Hematopoietic multipotent progenitor cell (in vitro differentiated cells): ENCODE data around the gene ADAMTSL5. TPM values are rescaled to one million over a fixed set of nuclear protein-coding genes. Genes with fewer than 3 reads are reported as not detected.
"Not testable (repeated sequence)": the region's sequence is repeated elsewhere in the genome, so short reads cannot be mapped to it uniquely, and the experiment has no call there.

Source experiments
- DNase-seq, 3 donors: peaks; one replicate each; pipeline ENCODE4 v3.0.0-alpha.2; 2011 to 2015; ENCODE audit warnings: low read depth in 2 of 3, low spot score in 2 of 3
- total RNA-seq: library from RNA; depleted of rRNA; stranded (reverse); fragments of >200 nt; gene quantifications from one replicate; pipeline ENCODE4 v1.2.3, GENCODE V29; 2012

The ADAMTSL5 gene
- not detected for total RNA-seq

GRCh38 chr19:1512671-1513498 is at the start of gene ADAMTSL5:
Gene ADAMTSL5, minus strand, starts transcription at chr19:1513019. Its CDS starts 2,076 bp downstream, at chr19:1510943.
- DNase-seq = no peak

DNA sequence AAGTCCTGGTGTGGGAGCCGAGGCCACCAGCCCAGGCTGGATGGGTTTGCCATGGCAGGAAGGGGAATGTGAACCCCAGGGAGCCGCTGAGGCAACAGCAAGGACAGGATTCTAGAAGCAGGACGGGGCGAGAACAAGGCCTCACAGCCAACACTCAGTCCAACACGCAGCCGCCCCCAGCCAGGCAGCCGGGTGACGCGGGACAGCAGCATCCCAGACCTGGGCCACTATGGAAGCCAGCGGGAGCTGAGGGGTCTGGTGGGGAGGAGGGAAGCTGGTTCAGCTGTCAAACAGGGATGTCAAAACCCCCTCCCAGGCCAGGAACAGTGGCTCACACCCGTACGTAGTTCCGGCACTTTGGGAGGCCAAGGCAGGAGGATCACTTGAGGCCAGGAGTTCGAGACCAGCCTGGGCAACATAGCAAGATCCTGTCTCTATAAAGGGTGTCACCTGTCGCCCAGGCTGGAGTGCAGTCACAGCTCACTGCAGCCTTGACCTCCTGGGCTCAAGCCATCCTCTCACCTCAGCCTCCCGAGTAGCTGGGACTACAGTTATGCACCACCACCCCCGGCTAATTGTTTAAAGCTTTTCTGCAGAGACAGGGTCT is 48.5 kb upstream of the ADAMTSL5 start:
- no peak for DNase-seq

DNA sequence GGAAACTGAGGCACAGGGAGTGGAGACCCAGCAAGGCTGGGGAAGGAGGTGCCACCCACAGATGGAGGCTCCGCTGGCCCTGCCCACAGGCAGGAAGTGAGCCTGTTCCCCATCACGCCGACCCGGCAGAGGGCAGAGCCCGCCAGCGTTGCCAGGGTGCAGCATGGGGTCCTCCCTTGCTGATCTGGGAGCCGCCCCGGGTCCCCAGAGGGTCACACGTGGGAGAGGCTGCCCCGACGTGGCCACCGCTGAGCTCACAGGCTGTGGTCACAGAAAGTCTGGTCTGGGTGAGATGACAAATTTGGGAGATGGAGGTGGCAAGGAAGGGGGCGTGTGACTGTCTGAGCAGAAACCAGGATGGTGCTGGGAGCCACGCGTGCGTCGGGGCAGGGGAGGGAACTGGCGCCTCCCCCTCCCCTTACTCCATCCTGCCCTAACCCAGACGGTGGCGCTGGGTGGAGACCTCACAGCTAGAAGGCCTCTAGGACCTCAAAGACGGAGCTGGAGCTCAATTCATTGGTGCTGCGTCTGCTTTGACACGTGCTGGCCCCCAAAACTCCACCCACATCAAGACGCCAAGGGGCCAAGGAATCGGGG is 47.6 kb upstream of the ADAMTSL5 start:
- DNase-seq = peak in 2 of 3 donors; percentile 23 to 42

DNA sequence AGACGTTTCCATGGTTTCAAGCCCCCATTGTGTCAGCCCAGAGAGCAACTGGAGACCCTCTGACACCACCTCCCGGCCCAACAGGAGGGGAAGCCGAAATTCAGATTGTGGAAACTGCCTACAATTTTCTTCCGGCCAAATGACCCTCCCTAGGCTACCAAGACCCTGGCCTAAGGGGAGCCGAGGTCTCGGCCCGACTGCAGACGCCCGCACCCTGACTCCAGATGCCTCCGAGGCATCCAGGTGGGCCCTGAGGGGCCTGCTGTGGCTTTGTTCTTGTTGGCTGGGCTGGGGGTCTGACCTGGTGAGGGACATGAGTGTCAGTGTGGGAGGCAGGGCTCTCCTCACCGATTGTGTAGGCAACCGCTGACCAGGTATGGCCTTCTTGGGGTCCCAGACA is 45.7 kb upstream of the ADAMTSL5 start:
- DNase-seq = no peak

DNA sequence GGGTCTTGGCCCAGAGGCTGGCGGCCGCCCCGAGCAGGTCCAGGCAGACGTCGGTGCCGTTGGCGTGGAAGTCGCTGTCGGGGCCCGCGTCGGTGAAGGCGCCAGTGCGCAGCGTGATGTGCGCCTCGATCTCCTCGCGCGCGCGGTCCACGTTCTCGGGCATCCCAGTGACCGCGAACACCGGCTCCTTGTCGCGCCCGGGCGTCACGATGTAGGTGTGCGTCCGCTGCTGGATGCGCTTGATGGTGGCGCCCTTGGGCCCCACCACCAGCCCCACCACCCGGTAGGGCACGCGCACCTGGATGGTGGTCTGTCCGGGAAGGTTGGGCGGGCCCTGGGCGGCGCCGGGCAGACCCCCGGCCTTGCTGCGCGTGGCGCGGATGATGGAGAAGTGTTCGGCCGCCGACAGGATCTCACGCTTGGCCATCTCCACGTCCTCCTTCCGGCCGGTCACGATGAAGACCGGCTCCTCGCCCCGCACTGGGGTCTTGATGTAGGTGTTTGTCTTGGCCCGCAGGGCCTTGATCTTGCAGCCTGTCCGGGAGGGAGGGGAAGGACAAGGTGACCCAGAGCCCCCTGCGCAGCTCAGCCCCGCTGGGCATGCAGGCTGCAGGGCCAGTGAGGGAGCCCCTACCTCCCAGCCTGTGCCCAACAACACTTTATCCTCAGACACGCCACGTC is 43.7 kb upstream of the ADAMTSL5 start:
- DNase-seq = no peak

DNA sequence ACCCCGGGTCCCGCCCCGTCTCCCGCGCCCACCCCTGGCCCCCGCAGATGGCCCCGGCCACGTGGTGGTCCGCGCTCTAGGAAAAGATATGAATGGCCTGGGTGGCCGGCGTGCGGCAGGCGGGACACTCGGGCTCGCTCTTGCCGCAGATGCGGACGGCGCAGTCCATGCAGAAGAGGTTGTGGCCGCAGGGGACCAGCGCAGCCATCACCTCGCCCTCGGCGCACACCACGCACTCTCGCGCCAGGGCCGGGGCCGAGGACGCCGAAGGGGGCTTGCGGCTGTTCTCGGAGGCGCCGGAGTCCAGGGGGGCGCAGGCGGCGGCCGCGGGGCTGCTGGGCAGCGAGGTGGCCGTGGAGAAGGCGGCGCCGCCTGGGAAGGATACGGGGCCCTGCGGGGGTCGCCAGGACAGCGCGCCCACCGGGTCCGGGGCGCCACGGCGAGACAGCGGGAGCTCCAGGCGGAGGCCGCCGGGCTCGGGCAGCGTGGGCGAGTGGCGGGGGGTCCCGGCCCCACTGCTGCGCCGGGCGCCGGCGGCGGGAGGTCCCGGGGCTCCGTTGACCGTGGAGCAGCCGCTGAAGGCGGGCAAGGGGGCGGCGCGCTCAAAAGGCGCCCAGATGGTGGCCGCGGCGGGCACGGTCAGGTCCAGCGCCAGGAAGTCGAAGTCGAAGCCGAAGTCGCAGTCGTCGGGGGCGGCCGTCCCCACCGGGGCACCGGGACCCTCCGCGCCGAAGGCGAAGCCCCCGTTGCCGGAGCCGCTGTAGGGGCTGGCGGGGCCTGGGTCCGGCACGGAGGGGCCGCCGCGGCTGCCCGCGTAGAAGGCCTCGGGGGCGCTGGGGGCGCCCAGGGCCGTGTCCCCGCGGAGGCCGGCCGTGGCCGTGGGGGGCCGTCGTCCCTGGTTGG is 42.9 kb upstream of the ADAMTSL5 start:
- no peak for DNase-seq

- no peak for DNase-seq
These were observed 42.1 kb upstream of the ADAMTSL5 start for GRCh38 chr19:1554968-1555367.

GRCh38 chr19:1553415-1553814 is 40.6 kb upstream of the ADAMTSL5 start:
- DNase-seq = no peak

GRCh38 chr19:1551068-1552040 is 38.5 kb upstream of the ADAMTSL5 start:
- DNase-seq = no peak

- DNase-seq = no peak
These were observed 36.6 kb upstream of the ADAMTSL5 start for GRCh38 chr19:1549332-1549945.

DNA sequence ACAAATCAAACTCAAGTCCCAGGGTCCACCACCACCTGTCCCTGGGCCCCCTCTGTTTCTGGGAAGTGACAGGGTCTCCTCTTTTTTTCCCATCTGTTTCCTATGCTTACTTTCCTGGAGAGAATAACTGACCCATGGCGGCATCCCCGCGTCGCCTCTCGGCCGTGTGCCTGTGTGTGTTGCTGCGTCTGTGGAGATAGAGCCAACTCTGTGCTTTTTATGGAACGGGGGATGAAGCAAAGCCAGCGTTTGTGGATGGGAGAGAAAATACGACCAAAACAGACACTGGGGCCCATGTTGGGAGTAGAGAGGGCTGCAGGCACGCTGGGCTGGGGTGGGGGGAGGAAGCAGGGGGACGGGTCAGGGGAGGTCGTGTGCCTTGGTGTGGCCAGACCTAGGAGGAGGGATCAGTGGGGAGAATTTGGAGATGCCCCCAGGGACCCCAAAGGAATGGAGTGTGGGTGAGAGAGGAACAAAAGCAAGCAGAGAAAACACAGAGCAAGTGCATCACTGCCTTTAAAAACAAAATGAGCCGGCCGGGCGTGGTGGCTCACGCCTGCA is 27.6 kb upstream of the ADAMTSL5 start:
- DNase-seq = no peak

DNA sequence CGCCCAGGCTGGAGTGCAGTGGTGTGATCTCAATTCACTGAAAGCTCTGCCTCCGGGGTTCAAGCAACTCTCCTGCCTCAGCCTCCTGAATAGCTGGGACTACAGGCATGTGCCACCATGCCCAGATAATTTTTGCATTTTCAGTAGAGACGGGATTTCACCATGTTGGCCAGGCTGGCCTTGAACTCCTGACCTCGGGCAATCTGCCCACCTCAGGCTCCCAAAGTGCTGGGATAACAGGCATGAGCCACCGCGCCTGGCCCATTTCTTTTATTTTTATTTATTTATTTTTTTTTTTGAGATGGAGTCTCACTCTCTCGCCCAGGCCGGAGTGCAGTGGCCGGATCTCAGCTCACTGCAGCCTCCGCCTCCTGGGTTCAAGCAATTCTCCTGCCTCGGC is 26.9 kb upstream of the ADAMTSL5 start:
- DNase-seq = not testable (repeated sequence)

GRCh38 chr19:1538978-1539377 is 26.2 kb upstream of the ADAMTSL5 start:
- DNase-seq = no peak

DNA sequence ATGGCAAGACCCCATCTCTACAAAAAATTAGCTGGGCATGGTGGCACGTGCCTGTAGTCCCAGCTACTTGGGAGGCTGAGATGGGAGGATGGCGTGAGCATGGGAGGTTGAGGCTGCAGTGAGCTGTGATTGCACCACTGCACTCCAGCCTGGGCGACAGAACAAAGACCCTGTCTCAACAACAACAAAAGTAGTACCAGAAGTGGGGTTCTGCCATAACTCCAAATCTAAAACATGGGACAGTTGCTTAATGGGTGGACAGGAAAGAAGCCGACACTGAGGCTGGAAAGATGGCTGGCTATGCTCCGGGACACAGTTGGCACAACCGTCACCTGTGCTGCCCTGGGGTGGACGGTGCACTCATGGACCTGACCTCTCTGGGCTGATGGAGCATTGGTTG is 22.9 kb upstream of the ADAMTSL5 start:
- not testable (repeated sequence) for DNase-seq

DNA sequence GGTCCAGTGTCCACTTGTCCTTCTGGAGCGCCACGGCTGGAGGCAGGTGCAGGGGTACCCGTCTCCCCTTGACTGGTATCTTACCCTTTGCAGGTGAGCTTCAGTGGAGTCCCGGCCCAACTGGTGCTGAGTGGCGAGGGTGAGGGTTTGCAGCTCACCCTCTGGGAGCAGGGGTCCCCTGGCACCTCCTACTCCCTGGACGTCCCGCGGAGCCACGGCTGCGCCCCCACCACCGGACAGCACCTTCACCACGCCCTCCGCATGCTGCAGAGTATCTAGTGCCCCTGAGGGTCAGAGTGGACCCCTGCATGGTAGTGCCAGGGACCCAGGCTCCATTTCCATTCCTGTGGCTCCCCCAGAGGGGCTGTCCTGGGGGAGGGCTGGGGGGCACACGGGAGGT is 22.2 kb upstream of the ADAMTSL5 start:
- DNase-seq = no peak

- no peak for DNase-seq
These were observed 20.8 kb upstream of the ADAMTSL5 start for GRCh38 chr19:1533510-1534150.

DNA sequence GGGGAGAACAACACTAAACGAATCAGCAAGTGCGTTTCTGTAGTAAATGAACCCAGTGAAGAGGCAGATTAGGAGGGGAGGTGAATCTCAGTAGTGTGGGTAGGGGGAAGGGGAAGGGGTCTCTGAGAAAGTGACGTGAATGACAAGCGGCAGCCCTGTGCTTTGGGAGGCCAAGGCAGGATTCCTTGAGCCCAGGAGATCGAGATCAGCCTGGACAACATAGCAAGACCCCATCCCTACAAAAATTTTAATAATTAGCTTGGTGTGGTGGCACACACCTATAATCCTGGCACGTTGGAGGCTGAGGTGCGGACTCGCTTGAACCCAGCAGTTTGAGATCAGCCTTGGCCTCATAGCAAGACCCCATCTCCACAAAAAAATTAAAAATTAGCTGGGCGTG is 19.2 kb upstream of the ADAMTSL5 start:
- no peak for DNase-seq

DNA sequence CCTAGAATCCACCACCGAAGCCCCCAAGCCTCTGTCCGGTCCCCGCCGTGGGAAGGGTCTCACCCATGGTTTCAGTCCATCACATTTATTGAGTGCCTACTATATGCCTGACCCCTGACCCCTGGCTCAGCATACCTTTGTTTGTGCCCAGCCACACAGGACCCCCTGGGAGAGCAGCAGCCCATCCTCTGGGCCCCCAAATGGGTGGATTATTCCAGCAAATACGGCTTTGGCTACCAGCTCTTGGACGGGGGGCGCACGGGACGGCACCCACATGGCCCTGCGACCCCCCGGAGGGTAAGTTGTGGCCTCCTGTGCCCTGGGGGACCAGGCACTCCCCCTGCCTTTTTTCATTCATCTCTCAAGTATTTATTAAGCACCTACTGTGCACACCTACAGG is 18.8 kb upstream of the ADAMTSL5 start:
- no peak for DNase-seq
